ENCODE measurements around the gene DEAF1.

Gene DEAF1

DNA sequence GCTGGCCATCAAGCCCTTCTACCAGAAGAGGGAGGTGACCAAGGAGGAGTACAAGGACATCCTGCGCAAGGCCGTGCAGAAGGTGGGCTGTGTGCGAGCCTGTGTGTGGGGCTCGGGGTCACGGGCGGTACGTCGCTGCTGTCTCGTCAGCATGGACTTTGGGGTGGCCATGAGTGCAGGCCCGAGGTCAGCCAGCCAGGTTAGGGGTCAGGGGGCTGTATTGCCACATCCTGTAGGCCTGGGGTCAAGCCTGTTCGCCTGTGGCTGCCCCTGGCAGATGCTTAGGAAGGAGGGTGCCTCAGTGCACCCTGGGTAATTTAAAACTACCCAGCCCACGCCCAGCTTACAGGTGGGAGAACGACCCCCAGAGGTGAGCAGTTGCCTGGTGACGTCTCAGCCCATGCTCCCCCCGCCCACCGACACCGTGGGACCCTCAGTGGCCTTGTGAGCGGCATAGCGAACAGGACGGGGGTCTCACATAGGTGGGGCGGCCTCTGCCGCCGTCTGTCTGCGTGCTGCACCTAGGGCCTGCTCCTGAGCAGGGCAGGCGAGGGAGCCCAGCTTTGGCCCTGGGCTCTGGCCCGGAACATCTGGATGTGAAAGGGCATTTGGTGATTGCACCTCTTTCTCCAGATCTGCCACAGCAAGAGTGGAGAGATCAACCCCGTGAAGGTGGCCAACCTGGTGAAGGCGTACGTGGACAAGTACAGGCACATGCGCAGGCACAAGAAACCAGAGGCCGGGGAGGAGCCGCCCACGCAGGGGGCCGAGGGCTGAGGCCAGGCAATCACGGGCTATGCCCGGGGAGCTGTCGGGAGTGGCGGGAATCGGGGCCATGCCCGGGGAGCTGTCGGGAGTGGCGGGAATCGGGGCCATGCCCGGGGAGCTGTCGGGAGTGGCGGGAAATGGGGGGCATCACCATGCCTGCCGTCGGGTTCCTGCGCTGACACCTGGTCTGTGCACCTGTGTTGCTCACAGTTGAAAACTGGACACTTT is 83.7 kb downstream of the DEAF1 start:
- DNase-seq (ENCODE audit: low read depth in 1 of 2, low spot score in 1 of 2) = no peak
- no peak for TF ChIP-seq GABPA (IDR thresholded peaks at IDR 0.05; ENCODE audit: low read depth)
- TF ChIP-seq, protein P1, sequence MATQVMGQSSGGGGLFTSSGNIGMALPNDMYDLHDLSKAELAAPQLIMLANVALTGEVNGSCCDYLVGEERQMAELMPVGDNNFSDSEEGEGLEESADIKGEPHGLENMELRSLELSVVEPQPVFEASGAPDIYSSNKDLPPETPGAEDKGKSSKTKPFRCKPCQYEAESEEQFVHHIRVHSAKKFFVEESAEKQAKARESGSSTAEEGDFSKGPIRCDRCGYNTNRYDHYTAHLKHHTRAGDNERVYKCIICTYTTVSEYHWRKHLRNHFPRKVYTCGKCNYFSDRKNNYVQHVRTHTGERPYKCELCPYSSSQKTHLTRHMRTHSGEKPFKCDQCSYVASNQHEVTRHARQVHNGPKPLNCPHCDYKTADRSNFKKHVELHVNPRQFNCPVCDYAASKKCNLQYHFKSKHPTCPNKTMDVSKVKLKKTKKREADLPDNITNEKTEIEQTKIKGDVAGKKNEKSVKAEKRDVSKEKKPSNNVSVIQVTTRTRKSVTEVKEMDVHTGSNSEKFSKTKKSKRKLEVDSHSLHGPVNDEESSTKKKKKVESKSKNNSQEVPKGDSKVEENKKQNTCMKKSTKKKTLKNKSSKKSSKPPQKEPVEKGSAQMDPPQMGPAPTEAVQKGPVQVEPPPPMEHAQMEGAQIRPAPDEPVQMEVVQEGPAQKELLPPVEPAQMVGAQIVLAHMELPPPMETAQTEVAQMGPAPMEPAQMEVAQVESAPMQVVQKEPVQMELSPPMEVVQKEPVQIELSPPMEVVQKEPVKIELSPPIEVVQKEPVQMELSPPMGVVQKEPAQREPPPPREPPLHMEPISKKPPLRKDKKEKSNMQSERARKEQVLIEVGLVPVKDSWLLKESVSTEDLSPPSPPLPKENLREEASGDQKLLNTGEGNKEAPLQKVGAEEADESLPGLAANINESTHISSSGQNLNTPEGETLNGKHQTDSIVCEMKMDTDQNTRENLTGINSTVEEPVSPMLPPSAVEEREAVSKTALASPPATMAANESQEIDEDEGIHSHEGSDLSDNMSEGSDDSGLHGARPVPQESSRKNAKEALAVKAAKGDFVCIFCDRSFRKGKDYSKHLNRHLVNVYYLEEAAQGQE (IDR thresholded peaks at IDR 0.05; ENCODE audit: insufficient replicate concordance, low read depth) = no peak
- 0 out of 2 replicates have a peak, but pooled peaks have one; percentile 0 for TF ChIP-seq POLR2AphosphoS5 (IDR thresholded peaks at IDR 0.05; ENCODE audit: low read depth)
- TF ChIP-seq SPI1 (IDR thresholded peaks at IDR 0.05; ENCODE audit: borderline replicate concordance, low read depth) = no peak
- TF ChIP-seq, protein P2, sequence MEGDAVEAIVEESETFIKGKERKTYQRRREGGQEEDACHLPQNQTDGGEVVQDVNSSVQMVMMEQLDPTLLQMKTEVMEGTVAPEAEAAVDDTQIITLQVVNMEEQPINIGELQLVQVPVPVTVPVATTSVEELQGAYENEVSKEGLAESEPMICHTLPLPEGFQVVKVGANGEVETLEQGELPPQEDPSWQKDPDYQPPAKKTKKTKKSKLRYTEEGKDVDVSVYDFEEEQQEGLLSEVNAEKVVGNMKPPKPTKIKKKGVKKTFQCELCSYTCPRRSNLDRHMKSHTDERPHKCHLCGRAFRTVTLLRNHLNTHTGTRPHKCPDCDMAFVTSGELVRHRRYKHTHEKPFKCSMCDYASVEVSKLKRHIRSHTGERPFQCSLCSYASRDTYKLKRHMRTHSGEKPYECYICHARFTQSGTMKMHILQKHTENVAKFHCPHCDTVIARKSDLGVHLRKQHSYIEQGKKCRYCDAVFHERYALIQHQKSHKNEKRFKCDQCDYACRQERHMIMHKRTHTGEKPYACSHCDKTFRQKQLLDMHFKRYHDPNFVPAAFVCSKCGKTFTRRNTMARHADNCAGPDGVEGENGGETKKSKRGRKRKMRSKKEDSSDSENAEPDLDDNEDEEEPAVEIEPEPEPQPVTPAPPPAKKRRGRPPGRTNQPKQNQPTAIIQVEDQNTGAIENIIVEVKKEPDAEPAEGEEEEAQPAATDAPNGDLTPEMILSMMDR (IDR thresholded peaks at IDR 0.05; ENCODE audit: insufficient read depth, low read length) = no peak
- Histone ChIP-seq H3K4me3 (replicated peaks; ENCODE audit: insufficient read depth, low read length) (no peak overlapping the region), H3K27me3 (ENCODE audit: insufficient read depth, poor library complexity, severe bottlenecking) (no peaks in the 10 kb centered on the region), H3K27ac (replicated peaks) (no peak overlapping the region)

DNA sequence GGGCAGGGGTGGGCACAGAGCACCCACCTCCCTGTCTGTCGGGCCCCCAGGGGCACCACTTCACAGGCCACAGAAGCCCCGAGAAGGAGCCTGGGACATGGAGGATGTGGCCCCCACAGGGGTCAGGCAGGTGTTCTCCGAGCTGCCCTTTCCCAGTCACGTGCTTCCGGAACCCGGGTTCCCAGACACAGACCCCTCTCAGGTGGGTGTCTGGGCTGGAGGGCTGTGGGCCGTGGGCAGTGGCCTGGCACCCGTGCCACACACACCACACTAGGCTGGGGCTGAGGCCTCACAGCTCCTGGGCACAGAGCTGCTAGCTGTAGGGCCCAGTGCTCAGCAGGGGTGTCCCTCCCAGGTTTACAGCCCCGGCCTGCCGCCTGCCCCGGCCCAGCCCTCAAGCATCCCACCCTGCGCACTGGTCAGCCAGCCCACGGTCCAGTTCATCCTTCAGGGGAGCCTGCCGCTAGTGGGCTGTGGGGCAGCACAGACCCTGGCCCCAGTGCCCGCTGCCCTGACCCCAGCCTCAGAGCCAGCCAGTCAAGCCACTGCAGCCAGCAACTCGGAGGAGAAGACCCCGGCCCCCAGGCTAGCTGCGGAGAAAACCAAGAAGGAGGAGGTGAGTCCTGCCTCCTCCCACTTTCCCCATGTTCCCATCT is 84.7 kb downstream of the DEAF1 start:
- Histone ChIP-seq H3K27ac (replicated peaks) (no peak overlapping the region), H3K27me3 (ENCODE audit: insufficient read depth, poor library complexity, severe bottlenecking) (no peaks in the 10 kb centered on the region), H3K4me3 (replicated peaks; ENCODE audit: insufficient read depth, low read length) (no peak overlapping the region)
- no peak for TF ChIP-seq SPI1 (IDR thresholded peaks at IDR 0.05; ENCODE audit: borderline replicate concordance, low read depth)
- TF ChIP-seq, protein P2 (IDR thresholded peaks at IDR 0.05; ENCODE audit: insufficient read depth, low read length) = no peak
- DNase-seq (ENCODE audit: low read depth in 1 of 2, low spot score in 1 of 2) = no peak

DNA sequence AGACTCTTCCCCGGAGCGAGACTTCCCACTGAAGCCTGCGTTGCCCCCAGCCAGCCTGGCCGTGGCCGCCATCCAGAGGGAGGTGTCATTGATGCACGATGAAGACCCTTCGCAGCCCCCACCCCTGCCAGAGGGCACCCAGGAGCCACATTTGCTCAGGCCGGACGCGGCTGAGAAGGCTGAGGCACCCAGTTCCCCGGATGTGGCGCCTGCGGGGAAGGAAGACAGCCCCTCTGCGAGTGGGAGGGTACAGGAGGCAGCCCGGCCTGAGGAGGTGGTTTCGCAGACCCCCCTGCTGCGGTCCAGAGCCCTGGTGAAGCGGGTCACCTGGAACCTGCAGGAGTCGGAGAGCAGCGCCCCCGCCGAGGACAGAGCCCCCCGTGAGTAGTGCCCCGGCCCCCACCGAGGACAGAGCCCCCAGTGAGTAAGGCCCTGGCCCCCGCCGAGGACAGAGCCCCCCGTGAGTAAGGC is 85.6 kb downstream of the DEAF1 start:
- Histone ChIP-seq H3K27ac (replicated peaks) (no peak overlapping the region), H3K4me3 (replicated peaks; ENCODE audit: insufficient read depth, low read length) (no peak overlapping the region), H3K27me3 (ENCODE audit: insufficient read depth, poor library complexity, severe bottlenecking) (no peaks in the 10 kb centered on the region)
- DNase-seq (ENCODE audit: low read depth in 1 of 2, low spot score in 1 of 2) = no peak
- TF ChIP-seq, protein P1 (IDR thresholded peaks at IDR 0.05; ENCODE audit: insufficient replicate concordance, low read depth) = no peak
- TF ChIP-seq SPI1 (IDR thresholded peaks at IDR 0.05; ENCODE audit: borderline replicate concordance, low read depth) (no peak), GABPA (IDR thresholded peaks at IDR 0.05; ENCODE audit: low read depth) (no peak), POLR2AphosphoS5 (IDR thresholded peaks at IDR 0.05; ENCODE audit: low read depth) (no peak)
- TF ChIP-seq, protein P2 (IDR thresholded peaks at IDR 0.05; ENCODE audit: insufficient read depth, low read length) = no peak
